Immature natural killer cell (primary cell): ENCODE data around the gene FAM13A. TPM values are rescaled to one million over a fixed set of nuclear protein-coding genes. Genes with fewer than 3 reads are reported as not detected.
"Not testable (repeated sequence)": the region's sequence is repeated elsewhere in the genome, so short reads cannot be mapped to it uniquely, and the experiment has no call there.

ENCODE experiments used
- DNase-seq, 3 donors: peaks; one replicate each; pipeline ENCODE4 v3.0.0; 2022; ENCODE audit warnings: mixed read lengths in 1 of 3
- H3K27ac Mint-ChIP-seq, 6 donors: one replicate each; pipeline ENCODE4 v1.8.0; 2020; ENCODE audit warnings: mixed read lengths in 6 of 6, mild to moderate bottlenecking in 5 of 6, inconsistent platforms in 4 of 6, moderate library complexity in 3 of 6
- H3K27me3 Mint-ChIP-seq, 3 donors: one replicate each; pipeline ENCODE4 v1.8.0; 2020 to 2021; ENCODE audit warnings: low read depth in 3 of 3, mild to moderate bottlenecking in 3 of 3, mixed read lengths in 3 of 3, moderate library complexity in 3 of 3, inconsistent platforms in 1 of 3
- H3K36me3 Mint-ChIP-seq, 3 donors: one replicate each; pipeline ENCODE4 v1.8.0; 2020; ENCODE audit warnings: mixed read lengths in 3 of 3, inconsistent platforms in 2 of 3, mild to moderate bottlenecking in 2 of 3
- H3K4me1 Mint-ChIP-seq, 2 donors: one replicate each; pipeline ENCODE4 v1.8.0; 2020; ENCODE audit warnings: inconsistent platforms in 2 of 2, mild to moderate bottlenecking in 2 of 2, mixed read lengths in 2 of 2, moderate library complexity in 1 of 2
- H3K4me3 Mint-ChIP-seq, 5 donors: one replicate each; pipeline ENCODE4 v1.8.0; 2020; ENCODE audit warnings: mild to moderate bottlenecking in 5 of 5, mixed read lengths in 5 of 5, inconsistent platforms in 3 of 5, moderate library complexity in 3 of 5
- H3K9me3 Mint-ChIP-seq, 6 donors: one replicate each; pipeline ENCODE4 v1.8.0; 2020; ENCODE audit warnings: mild to moderate bottlenecking in 6 of 6, mixed read lengths in 6 of 6, inconsistent platforms in 4 of 6, moderate library complexity in 3 of 6
- polyA plus RNA-seq, 3 donors: library from polyadenylated mRNA; unstranded; fragments of 300-500 nt; fragmentation: Illumina TruSeq; gene quantifications; one replicate each; pipeline ENCODE4 v1.2.3, GENCODE V29; 2021

The FAM13A gene
- polyA plus RNA-seq, 3 donors from 2014 or later, result 1.5 to 3.4 (median 1.7) TPM

DNA sequence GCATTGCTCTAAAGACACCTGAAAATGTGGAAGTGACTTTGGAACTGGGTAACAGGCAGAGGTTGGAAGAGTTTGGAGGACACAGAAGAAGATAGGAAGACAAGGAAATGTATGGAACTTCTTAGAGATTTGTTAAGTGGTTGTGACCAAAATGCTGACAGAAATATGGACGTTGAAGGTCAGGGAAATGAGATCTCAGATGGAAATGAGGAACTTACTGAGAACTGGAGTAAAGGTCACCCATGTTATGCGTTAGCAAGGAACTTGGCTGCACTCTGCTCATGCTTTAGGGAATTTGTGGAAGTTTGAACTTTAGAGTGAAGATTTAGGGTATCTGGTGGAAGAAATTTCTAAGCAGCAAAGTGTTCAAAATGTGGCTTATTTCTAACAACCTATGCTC is 99.4 kb downstream of the FAM13A start:
- peaks cover 0 to 4% (median 0%) of the 10 kb centered on the region in 6 donors for H3K9me3 Mint-ChIP-seq
- H3K36me3 Mint-ChIP-seq, result no peaks in the 10 kb centered on the region
- H3K27ac Mint-ChIP-seq, result no peak overlapping the region
- no peaks in the 10 kb centered on the region for H3K4me1 Mint-ChIP-seq
- no peak overlapping the region for H3K4me3 Mint-ChIP-seq
- peaks cover 0 to 5% (median 4%) of the 10 kb centered on the region in 3 donors for H3K27me3 Mint-ChIP-seq
- no peak for DNase-seq

DNA sequence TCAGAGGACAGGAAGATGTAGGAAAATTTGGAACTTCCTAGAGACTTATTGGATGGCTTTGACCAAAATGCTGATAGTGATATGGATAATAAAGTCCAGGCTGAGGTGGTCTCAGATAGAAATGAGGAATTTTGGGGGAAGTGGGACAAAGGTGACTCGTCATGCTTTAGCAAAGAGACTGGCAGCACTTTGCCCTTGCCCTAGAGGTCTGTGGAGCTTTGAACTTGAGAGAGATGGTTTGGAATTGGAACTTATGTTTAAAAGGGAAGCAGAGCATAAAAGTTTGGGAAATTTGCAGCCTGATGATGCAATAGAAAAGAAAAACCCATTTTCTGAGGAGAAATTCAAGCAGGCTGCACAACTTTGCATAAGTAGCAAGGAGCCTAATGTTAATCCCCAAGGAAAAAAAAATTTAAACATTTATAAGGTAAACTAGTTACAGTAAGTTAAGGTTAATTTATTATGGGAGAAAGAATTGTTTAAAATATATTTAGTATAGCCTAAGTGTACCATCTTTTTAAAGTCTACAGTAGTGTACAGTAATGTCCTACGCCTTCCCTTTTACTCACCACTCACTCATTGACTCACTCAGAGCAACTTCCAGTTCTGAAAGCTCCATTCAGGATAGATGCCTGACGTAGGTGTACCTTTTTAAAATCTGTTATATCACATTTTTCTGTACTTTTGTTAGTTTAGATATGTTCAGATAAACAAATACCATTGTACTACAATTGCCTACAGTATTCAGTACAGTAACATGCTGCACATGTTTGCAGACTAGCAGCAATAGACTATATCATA is 101.2 kb downstream of the FAM13A start:
- DNase-seq, result no peak
- H3K27me3 Mint-ChIP-seq, result peaks cover 0 to 5% (median 2%) of the 10 kb centered on the region in 3 donors
- no peak overlapping the region for H3K27ac Mint-ChIP-seq
- H3K4me3 Mint-ChIP-seq, result no peak overlapping the region
- H3K9me3 Mint-ChIP-seq, result peaks cover 0 to 4% (median 0%) of the 10 kb centered on the region in 6 donors
- H3K4me1 Mint-ChIP-seq, result no peaks in the 10 kb centered on the region
- no peaks in the 10 kb centered on the region for H3K36me3 Mint-ChIP-seq

DNA sequence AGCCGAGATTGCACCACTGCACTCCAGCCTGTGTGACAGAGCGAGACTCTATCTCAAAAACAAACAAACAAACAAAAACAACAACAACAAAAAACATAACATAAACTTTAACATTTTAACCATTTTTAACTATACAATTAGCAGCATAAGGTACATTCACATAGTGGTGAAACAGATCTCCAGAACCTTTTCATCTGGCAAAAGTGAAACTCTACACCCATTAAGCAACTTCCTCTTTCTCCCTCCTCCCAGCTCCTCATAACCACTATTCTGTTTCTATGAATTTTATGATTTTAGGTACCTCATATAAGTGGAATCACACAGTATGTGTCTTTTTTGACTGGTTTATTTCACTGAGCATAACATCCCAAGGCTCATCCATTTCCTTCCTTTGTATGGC is 103.6 kb downstream of the FAM13A start:
- no peaks in the 10 kb centered on the region for H3K4me1 Mint-ChIP-seq
- no peak overlapping the region for H3K27ac Mint-ChIP-seq
- no peak for DNase-seq
- H3K9me3 Mint-ChIP-seq, result peaks cover 0 to 4% (median 0%) of the 10 kb centered on the region in 6 donors
- H3K36me3 Mint-ChIP-seq, result no peaks in the 10 kb centered on the region
- no peak overlapping the region for H3K4me3 Mint-ChIP-seq
- peaks cover 0 to 2% (median 2%) of the 10 kb centered on the region in 3 donors for H3K27me3 Mint-ChIP-seq

DNA sequence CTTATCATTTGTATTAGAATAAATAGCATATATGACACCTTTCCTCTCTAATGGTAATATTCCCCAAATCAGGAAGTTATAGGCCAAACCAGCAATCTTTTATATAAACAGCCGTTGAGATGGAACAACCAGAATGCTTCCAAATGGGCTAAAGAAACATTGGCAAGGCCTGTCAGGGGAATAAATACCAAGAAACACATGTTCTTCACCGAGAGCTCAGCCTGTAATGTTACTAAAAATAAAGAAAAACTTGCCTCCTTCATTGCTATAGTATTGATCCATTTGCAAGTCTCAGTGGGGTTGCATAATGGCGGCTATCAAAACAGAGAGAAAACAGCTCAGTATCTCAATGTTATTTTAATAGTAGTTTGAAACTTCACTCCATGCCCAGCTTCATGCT is 104.9 kb downstream of the FAM13A start:
- H3K9me3 Mint-ChIP-seq, result no peaks in the 10 kb centered on the region
- no peak overlapping the region for H3K4me3 Mint-ChIP-seq
- no peaks in the 10 kb centered on the region for H3K36me3 Mint-ChIP-seq
- no peak for DNase-seq
- H3K27ac Mint-ChIP-seq, result no peak overlapping the region
- peaks cover 0 to 4% (median 2%) of the 10 kb centered on the region in 3 donors for H3K27me3 Mint-ChIP-seq
- H3K4me1 Mint-ChIP-seq, result no peaks in the 10 kb centered on the region

DNA sequence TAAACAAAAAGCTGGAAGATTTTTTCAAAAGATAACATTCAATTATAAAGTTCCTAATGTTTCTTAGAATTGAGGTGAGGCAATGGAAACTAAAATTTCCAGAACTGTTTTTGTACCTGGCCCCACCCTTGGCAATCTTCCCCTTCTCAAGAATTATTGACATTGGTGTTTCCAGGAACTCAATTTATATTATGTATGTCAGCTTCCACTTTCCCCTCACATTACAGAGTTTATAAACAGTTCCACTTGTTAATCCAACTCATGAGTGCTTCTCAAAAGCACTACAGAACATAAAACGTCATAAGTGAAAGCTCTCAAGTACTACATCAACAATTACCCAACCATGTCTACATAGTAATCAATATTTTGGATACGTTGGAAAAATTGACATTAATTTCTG is 107.4 kb downstream of the FAM13A start:
- no peaks in the 10 kb centered on the region for H3K9me3 Mint-ChIP-seq
- DNase-seq, result no peak
- no peaks in the 10 kb centered on the region for H3K36me3 Mint-ChIP-seq
- peaks cover 0 to 2% (median 2%) of the 10 kb centered on the region in 3 donors for H3K27me3 Mint-ChIP-seq
- no peak overlapping the region for H3K27ac Mint-ChIP-seq
- no peaks in the 10 kb centered on the region for H3K4me1 Mint-ChIP-seq
- H3K4me3 Mint-ChIP-seq, result no peak overlapping the region

DNA sequence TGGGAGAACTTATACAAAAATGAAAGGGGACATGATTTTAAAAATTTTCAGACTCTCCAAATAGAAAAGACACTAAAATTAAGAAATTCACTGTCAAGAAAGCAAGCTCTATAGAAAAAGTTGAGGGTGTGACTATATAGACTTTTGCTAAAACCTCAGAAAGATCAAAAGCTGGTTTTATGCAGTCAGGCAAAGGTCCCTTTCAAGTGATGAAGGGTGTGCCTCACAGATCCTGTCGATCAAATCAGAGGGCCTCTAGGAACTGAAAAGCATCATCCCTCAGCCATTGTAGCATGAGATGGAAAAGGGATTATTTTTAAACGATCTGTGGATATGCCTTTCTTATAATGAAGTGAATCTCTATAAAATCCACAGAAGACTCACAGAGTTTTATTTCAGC is 116.5 kb downstream of the FAM13A start:
- H3K4me1 Mint-ChIP-seq, result no peaks in the 10 kb centered on the region
- no peak overlapping the region for H3K4me3 Mint-ChIP-seq
- H3K36me3 Mint-ChIP-seq, result no peaks in the 10 kb centered on the region
- H3K27ac Mint-ChIP-seq, result no peak overlapping the region
- no peak for DNase-seq
- H3K9me3 Mint-ChIP-seq, result no peaks in the 10 kb centered on the region
- no peaks in the 10 kb centered on the region for H3K27me3 Mint-ChIP-seq

DNA sequence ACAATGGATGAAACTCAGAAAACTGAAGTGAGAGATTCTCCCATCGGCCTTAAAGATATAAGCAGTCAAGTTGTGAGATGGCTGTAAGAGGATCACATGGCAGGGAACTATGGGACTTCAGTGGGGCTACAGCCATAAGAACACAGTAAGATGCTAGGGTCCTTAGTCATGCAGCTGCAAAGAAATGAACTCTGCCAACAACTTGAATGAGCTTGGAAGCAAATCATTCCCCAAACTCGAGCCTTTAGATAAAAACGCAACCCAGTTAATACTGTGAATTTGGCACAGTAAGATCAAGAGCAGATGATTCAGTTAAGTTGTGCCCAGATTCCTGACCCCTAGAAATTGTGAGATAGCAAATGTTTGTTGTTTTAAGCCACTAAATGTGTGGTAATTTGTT is 117.3 kb downstream of the FAM13A start:
- Mint-ChIP-seq H3K27me3 (no peaks in the 10 kb centered on the region), H3K9me3 (no peaks in the 10 kb centered on the region), H3K4me1 (no peaks in the 10 kb centered on the region), H3K4me3 (no peak overlapping the region), H3K36me3 (no peaks in the 10 kb centered on the region), H3K27ac (no peak overlapping the region)
- DNase-seq, result no peak

DNA sequence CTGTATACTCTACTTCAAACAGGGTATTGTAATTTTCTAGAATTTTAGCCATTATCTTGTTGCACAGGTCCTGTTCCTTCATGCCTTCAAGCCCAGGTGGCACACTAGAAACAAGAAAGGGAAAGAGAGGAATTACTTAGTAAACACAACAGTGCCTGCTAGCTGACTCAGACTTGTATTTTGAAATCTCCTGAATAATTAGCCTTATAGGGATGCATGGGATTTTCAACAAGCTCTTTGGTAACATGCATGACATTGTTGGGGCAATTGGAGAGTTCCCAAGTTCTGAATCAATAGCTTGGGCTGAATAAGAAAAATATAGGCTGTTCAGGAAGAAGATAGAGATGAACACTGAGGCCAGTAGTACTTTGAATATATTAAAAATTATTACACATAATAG is 118.8 kb downstream of the FAM13A start:
- Mint-ChIP-seq H3K9me3 (peaks cover 0 to 2% (median 0%) of the 10 kb centered on the region in 6 donors), H3K36me3 (no peaks in the 10 kb centered on the region), H3K27me3 (peaks cover 0 to 1% (median 0%) of the 10 kb centered on the region in 3 donors), H3K27ac (no peak overlapping the region), H3K4me1 (no peaks in the 10 kb centered on the region), H3K4me3 (no peak overlapping the region)
- no peak for DNase-seq

DNA sequence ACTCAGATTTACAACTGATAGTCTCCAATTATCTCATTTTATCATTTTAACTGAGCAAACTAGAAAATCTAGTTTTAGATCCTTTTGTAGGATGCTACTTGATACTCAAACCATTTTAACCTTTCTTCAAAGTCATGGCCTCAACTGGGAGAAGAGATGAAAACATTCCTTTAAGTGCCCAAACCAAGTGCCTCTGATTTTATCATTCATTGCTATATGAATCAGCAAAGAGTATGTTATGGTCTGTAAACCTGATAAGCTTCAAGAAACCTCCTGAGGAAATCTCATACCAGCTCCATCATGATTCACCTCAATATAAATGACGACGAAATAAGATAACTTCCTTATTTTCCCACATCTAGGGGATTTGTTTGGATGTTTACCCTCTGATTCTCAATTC is 119.9 kb downstream of the FAM13A start:
- H3K4me3 Mint-ChIP-seq, result no peak overlapping the region
- H3K36me3 Mint-ChIP-seq, result no peaks in the 10 kb centered on the region
- peaks cover 0 to 1% (median 0%) of the 10 kb centered on the region in 3 donors for H3K27me3 Mint-ChIP-seq
- H3K9me3 Mint-ChIP-seq, result peaks cover 0 to 2% (median 0%) of the 10 kb centered on the region in 6 donors
- no peaks in the 10 kb centered on the region for H3K4me1 Mint-ChIP-seq
- no peak for DNase-seq
- H3K27ac Mint-ChIP-seq, result no peak overlapping the region

DNA sequence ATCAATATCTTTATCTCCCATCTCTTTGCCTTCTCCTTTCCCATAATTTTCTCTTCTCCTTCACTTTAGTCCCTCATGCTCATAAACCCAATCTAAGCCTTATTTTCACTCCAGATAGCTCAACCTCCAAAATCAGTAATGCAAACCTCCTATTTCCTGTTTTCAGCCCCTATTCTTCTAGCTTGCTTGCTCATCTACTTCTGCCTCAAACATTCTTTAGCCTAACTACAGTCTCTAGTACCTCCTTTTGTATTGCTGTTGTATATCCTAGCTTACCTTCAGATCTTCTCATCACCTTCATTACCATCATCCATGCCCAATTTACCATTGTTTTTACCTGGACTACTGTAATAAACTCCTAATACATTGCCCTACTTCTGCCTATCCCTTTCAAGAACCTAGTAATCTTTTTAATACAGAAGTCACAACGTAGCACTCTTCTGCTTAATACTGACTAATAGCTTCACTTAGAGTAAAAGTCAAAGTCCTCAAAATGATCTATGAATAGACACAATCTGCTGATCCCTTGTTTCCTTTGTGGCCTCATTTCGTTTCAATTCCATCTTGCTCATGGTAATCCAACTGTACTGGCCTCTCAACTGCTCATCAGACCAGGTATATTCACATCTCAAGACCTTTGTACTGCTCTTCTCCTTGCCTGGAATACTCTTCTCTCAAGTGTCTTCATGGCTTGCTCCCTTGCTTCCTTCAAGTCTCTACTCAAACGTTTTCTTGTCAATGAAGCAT is 123.4 kb downstream of the FAM13A start:
- peaks cover 0 to 2% (median 0%) of the 10 kb centered on the region in 6 donors for H3K9me3 Mint-ChIP-seq
- peaks cover 0 to 3% (median 1%) of the 10 kb centered on the region in 3 donors for H3K27me3 Mint-ChIP-seq
- no peak overlapping the region for H3K4me3 Mint-ChIP-seq
- H3K36me3 Mint-ChIP-seq, result no peaks in the 10 kb centered on the region
- H3K4me1 Mint-ChIP-seq, result peaks cover 0 to 6% of the 10 kb centered on the region in 2 donors
- no peak overlapping the region for H3K27ac Mint-ChIP-seq
- no peak for DNase-seq

DNA sequence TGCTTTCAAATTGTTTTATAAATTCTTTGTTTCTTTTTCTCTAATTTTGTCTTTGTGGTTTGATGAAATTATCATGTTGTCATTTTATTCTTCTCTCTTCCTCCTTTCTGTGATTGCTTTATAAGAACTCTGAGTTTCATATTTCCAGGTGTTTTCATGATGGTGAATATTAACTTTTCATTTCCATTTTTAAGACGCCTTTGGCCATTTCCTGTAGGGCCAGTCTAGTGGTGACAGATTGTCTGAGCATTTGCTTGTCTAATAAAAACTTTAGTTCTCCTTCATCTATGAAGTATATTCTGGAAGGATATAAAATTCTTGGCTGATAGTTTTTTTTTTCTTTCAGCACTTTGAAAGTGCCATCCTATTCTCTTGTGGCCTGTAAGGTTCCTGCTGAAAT is 128.1 kb downstream of the FAM13A start:
- Mint-ChIP-seq H3K4me3 (no peak overlapping the region), H3K27me3 (peaks cover 0 to 4% (median 3%) of the 10 kb centered on the region in 3 donors), H3K4me1 (peaks cover 0 to 8% of the 10 kb centered on the region in 2 donors), H3K9me3 (peaks cover 0 to 2% (median under 1%) of the 10 kb centered on the region in 6 donors), H3K36me3 (no peaks in the 10 kb centered on the region), H3K27ac (no peak overlapping the region)
- no peak for DNase-seq

DNA sequence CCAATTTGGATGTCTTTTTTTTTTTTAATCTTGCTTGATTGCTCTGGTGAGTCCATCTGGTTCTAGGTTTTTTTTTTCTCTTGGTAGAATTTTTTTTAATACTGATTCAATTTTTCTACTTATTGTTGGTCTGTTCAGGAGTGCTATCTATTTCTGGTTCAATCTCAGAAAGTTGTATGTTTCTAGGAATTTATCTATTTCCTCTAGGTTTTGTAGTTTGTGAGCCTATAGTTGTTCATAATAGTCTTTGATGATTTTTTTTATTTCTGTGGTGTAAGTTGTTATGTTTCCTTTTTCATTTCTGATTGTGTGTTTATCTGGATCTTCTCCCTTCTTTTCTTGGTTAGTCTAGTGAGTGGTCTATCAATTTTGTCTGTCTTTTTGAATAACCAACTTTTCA is 129.6 kb downstream of the FAM13A start:
- no peaks in the 10 kb centered on the region for H3K36me3 Mint-ChIP-seq
- H3K4me1 Mint-ChIP-seq, result peaks cover 0 to 8% of the 10 kb centered on the region in 2 donors
- H3K27me3 Mint-ChIP-seq, result peaks cover 0 to 4% (median 3%) of the 10 kb centered on the region in 3 donors
- H3K4me3 Mint-ChIP-seq, result no peak overlapping the region
- H3K27ac Mint-ChIP-seq, result no peak overlapping the region
- DNase-seq, result no peak
- H3K9me3 Mint-ChIP-seq, result peaks cover 0 to 2% (median 0%) of the 10 kb centered on the region in 6 donors

DNA sequence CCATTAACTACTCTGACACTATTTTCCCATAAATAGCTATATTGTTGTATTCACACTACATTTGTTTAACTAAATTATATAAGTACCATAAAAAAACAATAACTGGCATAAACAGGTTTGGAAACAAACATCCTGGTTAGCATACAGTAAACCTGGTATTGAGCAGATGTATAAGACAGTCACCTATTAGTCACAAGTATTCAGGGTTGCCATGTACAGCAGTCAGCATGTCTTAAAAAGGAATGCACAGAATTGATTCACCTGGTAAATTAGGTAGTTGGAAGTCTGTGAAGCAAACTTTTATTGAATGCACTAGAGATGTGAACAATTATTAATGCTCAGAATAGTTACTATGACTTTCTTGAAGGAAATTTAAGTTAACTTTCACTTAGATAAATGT is 137.9 kb downstream of the FAM13A start:
- Mint-ChIP-seq H3K4me3 (no peak overlapping the region), H3K27ac (no peak overlapping the region), H3K27me3 (peaks cover 0 to 5% (median 2%) of the 10 kb centered on the region in 3 donors), H3K36me3 (peaks cover 0 to 3% (median 0%) of the 10 kb centered on the region in 3 donors), H3K4me1 (no peaks in the 10 kb centered on the region), H3K9me3 (peaks cover 0 to 6% (median under 1%) of the 10 kb centered on the region in 6 donors)
- no peak for DNase-seq

DNA sequence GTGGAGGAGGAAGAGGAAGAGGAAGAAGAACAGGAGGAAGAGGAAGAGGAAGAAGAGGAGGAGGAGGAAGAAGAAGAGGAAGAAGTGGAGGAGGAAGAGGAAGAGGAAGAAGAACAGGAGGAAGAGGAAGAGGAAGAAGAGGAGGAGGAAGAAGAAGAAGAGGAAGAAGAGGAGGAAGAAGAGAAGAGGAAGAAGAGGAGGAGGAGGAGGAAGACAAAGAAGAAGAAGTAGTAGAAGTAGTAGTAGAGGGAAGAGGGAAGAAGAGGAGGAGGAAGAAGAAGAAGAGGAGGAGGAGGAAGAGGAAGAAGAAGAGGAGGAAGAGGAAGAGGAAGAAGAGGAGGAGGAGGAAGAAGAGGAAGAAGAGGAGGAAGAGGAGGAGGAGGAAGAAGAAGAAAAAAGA is 143.8 kb downstream of the FAM13A start:
- not testable (repeated sequence) for H3K4me3 Mint-ChIP-seq, H3K36me3 Mint-ChIP-seq, DNase-seq, H3K27me3 Mint-ChIP-seq, H3K4me1 Mint-ChIP-seq, H3K9me3 Mint-ChIP-seq, H3K27ac Mint-ChIP-seq
